GM18508 (cell line): ENCODE measurements around the gene ILDR1.
"Not testable (repeated sequence)": the region's sequence is repeated elsewhere in the genome, so short reads cannot be mapped to it uniquely, and the experiment has no call there.

Experiments
- ATAC-seq: cut with Tn5 transposase; IDR thresholded peaks from one replicate; pipeline ENCODE4 v1.9.1; 2021; ENCODE audit warnings: moderate number of reproducible peaks; ENCODE audit not compliant: insufficient read depth, unreplicated experiment

Gene ILDR1

DNA sequence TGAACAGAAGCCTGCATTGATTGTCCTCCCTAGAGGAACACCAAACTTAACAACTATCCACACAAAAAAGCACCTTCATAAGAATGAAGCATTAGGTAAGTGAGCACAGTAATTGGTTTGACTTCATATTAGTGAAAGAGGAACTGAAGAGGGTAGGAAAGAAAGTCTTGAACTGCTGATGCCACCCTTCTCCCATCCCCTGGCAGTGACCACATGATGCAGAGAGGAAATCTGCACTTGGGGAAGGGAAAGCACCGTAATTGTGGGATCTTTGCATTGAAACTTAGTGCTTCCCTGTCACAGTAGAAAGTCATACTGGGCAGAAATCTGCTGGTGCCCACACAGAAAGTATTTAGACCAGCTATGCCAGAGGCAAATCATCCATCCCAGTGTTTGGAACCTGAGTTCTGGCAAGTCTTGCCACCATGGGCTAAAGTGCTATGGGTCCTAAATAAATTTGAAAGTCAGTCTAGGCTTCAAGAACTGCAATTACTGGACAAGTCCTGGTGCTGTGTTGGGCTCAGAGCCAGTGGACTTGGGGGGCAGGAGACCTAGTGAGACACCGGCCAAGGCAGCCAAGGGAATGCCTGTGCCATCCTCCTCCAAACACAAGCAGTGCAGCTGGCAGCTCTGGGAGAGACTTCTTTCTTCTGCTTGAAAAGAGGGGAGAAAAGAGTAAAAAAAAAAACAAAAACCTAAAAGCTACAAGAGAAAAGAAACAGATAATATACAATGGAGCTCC lies 64.2 kb downstream of the ILDR1 start:
- ATAC-seq = peak; percentile 93

DNA sequence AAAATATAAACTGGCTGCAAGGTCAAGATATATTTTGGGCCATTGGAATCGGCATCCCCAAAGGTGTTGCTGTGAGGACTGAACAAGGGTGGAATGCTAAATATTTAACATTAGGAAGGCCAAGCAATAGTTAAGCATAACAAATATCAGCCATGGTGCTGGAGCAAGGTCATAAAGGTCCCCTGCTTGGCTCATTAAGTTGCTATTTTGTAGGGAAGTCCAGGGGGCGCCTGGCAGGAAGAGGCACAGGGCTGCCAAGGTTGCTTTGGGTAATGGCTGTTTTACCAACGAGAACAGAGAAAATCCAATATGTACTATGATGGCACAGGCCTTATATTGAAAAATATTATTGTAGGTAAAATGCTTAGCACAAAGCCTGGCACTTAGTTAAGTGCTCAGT lies 65.7 kb downstream of the ILDR1 start:
- no peak for ATAC-seq

DNA sequence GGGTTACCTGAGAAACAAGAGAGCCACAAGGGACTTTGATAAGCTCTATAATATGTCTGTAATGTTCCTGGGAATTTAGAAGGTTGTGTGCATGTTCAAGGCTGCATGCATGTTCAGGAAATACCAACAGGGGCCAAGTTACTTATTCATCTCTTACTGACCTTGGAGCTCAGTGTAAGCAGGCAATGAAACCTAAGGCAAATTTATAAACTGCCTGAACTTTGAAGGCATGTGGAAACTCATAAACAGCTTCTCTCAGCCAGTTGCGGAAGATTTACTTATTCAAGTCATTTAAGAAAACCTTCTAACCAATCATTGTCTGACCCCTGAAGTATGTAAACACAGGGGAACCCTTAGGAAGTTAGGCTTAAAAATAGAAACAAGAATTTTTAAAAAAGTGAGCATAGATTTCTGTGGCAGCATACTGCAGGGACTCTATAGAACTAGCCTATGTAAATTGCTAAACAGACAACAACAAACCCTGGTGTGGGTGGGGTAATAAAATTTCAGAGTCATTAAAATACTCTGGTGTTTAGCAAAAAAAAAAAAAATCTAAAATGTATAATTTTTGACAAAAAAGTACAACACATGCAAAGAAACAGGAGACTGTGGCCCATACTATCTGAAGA lies 70.6 kb downstream of the ILDR1 start:
- ATAC-seq = no peak

DNA sequence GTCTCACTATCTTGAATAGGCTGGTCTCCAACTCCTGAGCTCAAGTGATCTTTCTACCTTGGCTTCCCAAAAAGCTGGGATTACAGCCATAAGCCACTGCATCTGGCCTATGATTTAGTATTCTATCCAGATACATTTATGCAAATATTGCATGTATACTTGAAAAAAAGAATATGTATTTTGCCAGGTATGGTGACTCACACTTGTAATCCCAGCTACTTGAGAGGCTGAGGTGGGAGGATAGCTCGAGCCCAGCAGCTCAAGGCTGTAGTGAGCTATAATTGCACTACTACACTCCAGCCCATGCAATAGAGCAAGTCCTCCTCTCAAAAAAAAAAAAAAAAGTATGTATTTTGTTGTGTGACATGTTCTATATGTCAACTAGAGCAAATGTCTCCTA lies 73.4 kb downstream of the ILDR1 start:
- no peak for ATAC-seq

DNA sequence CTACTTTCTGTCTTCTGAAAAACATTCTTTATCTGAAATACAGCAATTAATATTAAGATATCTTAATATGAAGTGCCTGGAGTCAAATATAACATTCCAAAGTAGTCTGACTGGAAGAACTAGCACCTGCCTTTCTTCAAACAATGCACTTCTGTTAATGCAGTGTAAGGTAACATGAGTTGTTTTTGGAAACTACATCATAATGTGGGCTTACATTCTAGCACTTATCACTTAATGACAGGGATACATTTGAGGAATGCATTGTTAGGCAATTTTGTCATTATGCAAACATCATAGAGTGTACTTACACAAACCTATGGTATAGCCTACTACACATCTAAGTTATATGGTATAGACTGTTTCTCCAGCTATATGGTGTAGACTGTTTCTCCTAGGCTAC lies 78.6 kb downstream of the ILDR1 start:
- ATAC-seq = no peak

DNA sequence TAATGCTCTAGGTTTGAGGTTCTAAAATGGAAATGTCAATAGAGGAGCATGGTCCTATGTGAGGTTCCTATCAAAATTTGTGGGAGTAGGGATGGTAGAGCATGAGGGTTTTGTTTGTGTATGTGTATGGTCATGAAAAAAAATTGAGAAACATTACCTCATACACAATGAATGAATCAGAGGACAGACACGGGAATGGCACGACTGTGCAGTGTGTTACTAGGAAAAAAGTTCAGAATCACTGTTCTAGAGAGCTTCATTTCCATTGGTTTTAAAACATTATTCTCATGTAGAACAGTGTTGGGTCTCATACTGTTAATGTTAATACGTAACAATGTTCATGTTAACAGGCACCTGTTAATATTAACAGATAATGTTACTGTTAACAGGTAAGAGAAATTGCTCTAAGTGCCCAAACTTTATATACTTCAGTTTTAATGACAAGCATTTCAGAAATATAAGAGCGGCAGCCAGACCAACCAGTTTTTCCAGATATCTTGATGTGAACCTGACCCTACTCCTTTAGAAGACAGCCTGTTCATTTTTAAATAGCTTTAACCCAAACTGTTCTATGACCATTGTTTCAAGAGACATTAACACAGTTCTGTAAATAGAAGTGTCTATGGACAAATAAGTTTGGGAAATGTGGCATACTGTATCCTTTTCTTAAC lies 79.8 kb downstream of the ILDR1 start:
- no peak for ATAC-seq

DNA sequence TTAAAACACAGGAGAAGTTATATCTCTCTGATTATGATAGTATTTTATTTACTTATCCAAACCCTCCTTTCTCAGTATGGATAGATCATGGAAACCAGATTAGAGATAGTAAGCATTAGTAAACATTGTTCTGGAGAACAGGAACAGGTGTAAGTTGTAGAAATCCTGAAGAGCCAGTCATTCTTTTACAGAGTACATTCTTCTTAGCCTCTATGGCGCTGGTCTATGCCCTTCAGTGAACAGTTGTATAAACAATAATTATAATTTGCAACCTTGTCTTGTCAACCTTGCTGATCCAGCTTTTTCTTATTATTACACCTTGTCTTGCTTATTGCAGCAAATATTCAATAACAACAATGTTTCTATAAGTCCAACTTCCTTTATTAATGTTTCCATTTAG lies 80.5 kb downstream of the ILDR1 start:
- no peak for ATAC-seq

DNA sequence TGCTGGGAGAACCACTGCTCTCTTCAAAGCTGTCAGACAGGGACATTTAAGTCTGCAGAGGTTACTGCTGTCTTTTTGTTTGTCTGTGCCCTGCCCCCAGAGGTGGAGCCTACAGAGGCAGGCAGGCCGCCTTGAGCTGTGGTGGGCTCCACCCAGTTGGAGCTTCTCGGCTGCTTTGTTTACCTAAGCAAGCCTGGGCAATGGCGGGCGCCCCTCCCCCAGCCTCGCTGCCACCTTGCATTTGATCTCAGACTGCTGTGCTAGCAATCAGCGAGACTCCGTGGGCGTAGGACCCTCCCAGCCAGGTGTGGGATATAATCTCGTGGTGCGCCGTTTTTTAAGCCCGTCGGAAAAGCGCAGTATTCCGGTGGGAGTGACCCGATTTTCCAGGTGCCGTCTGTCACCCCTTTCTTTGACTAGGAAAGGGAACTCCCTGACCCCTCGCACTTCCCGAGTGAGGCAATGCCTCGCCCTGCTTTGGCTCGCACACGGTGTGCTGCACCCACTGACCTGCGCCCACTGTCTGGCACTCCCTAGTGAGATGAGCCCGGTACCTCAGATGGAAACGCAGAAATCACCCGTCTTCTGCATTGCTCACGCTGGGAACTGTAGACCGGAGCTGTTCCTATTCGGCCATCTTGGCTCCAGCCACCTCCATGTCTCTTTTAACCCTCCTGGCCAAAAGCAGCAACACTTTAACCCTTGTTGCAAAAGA lies 83.7 kb downstream of the ILDR1 start:
- not testable (repeated sequence) for ATAC-seq
